ENCODE results near the gene PRDM8. TPM values are rescaled to one million over a fixed set of nuclear protein-coding genes. Genes with fewer than 3 reads are reported as not detected.
A peak's percentile ranks its signal among the peaks of the same experiment; 100 is the strongest.

The PRDM8 gene
- total and polyA plus RNA-seq, 2 experiments from 2014 or later = 1.7 to 4.4 TPM

DNA sequence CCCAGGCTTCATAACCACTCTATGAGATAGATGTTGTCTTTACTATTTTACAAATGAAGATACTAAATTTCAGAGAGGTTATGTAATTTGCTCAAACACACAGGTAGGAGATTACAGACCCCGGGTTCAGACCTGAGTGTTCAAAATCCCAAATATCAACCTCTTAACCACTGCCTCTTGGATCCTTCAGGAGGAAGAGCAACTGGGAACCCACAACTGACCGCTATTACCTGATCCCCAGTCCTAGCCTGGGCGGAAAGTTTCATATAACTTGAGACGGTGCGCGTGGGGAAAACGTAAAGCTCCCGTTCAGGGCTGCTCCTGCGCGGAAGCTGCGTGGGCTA is 8.9 kb upstream of the PRDM8 start:
- Histone ChIP-seq H3K4me1 (ENCODE audit: insufficient read depth) (peaks cover 10% of the 10 kb centered on the region), H3K27me3 (replicated peaks; ENCODE audit: insufficient read depth) (no peaks in the 10 kb centered on the region), H3K79me2 (ENCODE audit: insufficient read depth) (peaks cover 30% of the 10 kb centered on the region), H3F3A (ENCODE audit: insufficient read depth) (peaks cover 4% of the 10 kb centered on the region; the same call in 1 of the 2 replicates), H3K4me3 (no peak overlapping the region), H3K4me2 (ENCODE audit: unreplicated experiment) (no peak overlapping the region), H3K36me3 (ENCODE audit: low read depth) (no peaks in the 10 kb centered on the region), H3K9me2 (ENCODE audit: insufficient read depth) (no peaks in the 10 kb centered on the region), H3K27ac (no peak overlapping the region), H3K9me3 (ENCODE audit: low read depth) (no peaks in the 10 kb centered on the region), H3K9ac (no peak overlapping the region), H2AFZ (no peak overlapping the region), H4K20me1 (ENCODE audit: insufficient read depth) (no peaks in the 10 kb centered on the region)
- in situ Hi-C loops (cut with MboI) = no loop called here
- WGBS, 2 experiments (ENCODE audit: low coverage in 1 of 2, low lambda C conversion rate in 2 of 2, missing lambda C conversion rate in 2 of 2) = 97 to 98% methylated on average over 11 of the region's 11 CpGs
- no peak for DNase-seq
- no peak for TF ChIP-seq EZH2 (IDR thresholded peaks at IDR 0.05; ENCODE audit: insufficient read depth, poor library complexity, severe bottlenecking)
- no peak for TF ChIP-seq EZH2phosphoT487 (IDR thresholded peaks at IDR 0.05; ENCODE audit: insufficient read depth, low read depth)

DNA sequence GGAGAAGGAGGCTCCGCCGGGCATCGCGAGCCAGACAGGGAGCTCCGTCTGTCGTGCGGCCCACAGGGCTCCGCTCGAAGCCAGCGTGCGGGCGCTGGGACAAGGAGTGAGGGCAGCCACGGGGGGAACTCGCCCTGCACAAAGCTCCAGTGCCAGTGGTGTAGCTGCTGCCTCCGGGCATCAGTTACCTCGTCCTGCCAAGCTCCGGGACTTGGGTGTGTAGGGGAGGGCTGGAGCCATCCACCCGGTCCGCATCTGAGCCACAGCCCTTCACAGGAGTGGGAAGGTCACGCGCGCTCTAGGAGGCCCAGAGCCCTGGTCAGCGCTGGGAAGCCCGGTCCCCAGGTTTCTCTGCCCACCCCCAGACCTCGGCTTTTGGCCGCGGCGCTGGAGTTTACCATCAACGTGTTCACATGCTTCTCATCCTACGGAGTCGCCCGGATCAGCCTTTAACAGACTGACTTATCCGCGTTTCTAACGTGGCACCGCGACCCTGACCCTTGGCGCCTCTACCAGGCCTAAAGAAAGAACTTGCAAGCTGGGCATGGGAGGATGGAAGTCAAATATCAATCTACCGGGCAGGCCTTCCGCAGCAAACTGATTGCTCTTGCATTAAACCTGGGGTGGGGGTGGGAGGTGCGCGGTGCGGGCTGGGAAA is 8.4 kb upstream of the PRDM8 start:
- Histone ChIP-seq H4K20me1 (ENCODE audit: insufficient read depth) (no peaks in the 10 kb centered on the region), H2AFZ (no peak overlapping the region), H3K9me3 (ENCODE audit: low read depth) (no peaks in the 10 kb centered on the region), H3K4me2 (ENCODE audit: unreplicated experiment) (no peak overlapping the region), H3K4me1 (ENCODE audit: insufficient read depth) (peaks cover 12% of the 10 kb centered on the region), H3K79me2 (ENCODE audit: insufficient read depth) (peaks cover 30% of the 10 kb centered on the region), H3K9ac (no peak overlapping the region), H3K9me2 (ENCODE audit: insufficient read depth) (no peaks in the 10 kb centered on the region), H3K36me3 (ENCODE audit: low read depth) (no peaks in the 10 kb centered on the region), H3K27me3 (replicated peaks; ENCODE audit: insufficient read depth) (no peaks in the 10 kb centered on the region), H3K27ac (no peak overlapping the region), H3F3A (ENCODE audit: insufficient read depth) (peaks cover 4% of the 10 kb centered on the region; the same call in 1 of the 2 replicates), H3K4me3 (no peak overlapping the region)
- in situ Hi-C loops (cut with MboI) = no loop called here
- TF ChIP-seq EZH2phosphoT487 (IDR thresholded peaks at IDR 0.05; ENCODE audit: insufficient read depth, low read depth) = no peak
- TF ChIP-seq EZH2 (IDR thresholded peaks at IDR 0.05; ENCODE audit: insufficient read depth, poor library complexity, severe bottlenecking) = no peak
- 93 to 95% methylated on average over 34 to 38 of the region's 43 CpGs for WGBS, 2 experiments (ENCODE audit: low coverage in 1 of 2, low lambda C conversion rate in 2 of 2, missing lambda C conversion rate in 2 of 2)
- no peak for DNase-seq

- no peak for DNase-seq
- H2AFZ ChIP-seq = no peak overlapping the region
- H3K9me2 ChIP-seq (ENCODE audit: insufficient read depth) = no peaks in the 10 kb centered on the region
- H4K20me1 ChIP-seq (ENCODE audit: insufficient read depth) = no peaks in the 10 kb centered on the region
- no peak overlapping the region for H3K27ac ChIP-seq
- H3K27me3 ChIP-seq (replicated peaks; ENCODE audit: insufficient read depth) = no peaks in the 10 kb centered on the region
- no peak overlapping the region for H3K4me2 ChIP-seq (ENCODE audit: unreplicated experiment)
- 53 to 59% methylated on average over 3 of the region's 3 CpGs for WGBS, 2 experiments (ENCODE audit: low coverage in 1 of 2, low lambda C conversion rate in 2 of 2, missing lambda C conversion rate in 2 of 2)
- H3K36me3 ChIP-seq (ENCODE audit: low read depth) = no peaks in the 10 kb centered on the region
- H3K4me3 ChIP-seq = no peak overlapping the region
- peaks cover 4% of the 10 kb centered on the region; the same call in 1 of the 2 replicates for H3F3A ChIP-seq (ENCODE audit: insufficient read depth)
- in situ Hi-C loops (cut with MboI) = no loop called here
- peaks cover 30% of the 10 kb centered on the region for H3K79me2 ChIP-seq (ENCODE audit: insufficient read depth)
- H3K4me1 ChIP-seq (ENCODE audit: insufficient read depth) = peaks cover 12% of the 10 kb centered on the region
- no peaks in the 10 kb centered on the region for H3K9me3 ChIP-seq (ENCODE audit: low read depth)
- no peak overlapping the region for H3K9ac ChIP-seq
- TF ChIP-seq EZH2phosphoT487 (IDR thresholded peaks at IDR 0.05; ENCODE audit: insufficient read depth, low read depth) (no peak), EZH2 (IDR thresholded peaks at IDR 0.05; ENCODE audit: insufficient read depth, poor library complexity, severe bottlenecking) (no peak)
These were observed 7.7 kb upstream of the PRDM8 start for GRCh38 chr4:80189581-80189955.

- Histone ChIP-seq H3K4me2 (ENCODE audit: unreplicated experiment) (no peak overlapping the region), H3K27me3 (replicated peaks; ENCODE audit: insufficient read depth) (no peaks in the 10 kb centered on the region), H3K9me3 (ENCODE audit: low read depth) (no peaks in the 10 kb centered on the region), H2AFZ (no peak overlapping the region), H3K79me2 (ENCODE audit: insufficient read depth) (peaks cover 30% of the 10 kb centered on the region), H4K20me1 (ENCODE audit: insufficient read depth) (no peaks in the 10 kb centered on the region), H3K27ac (no peak overlapping the region), H3K4me1 (ENCODE audit: insufficient read depth) (peaks cover 12% of the 10 kb centered on the region), H3K4me3 (no peak overlapping the region), H3K9me2 (ENCODE audit: insufficient read depth) (no peaks in the 10 kb centered on the region), H3F3A (ENCODE audit: insufficient read depth) (peaks cover 4% of the 10 kb centered on the region; the same call in 1 of the 2 replicates), H3K36me3 (ENCODE audit: low read depth) (no peaks in the 10 kb centered on the region), H3K9ac (no peak overlapping the region)
- TF ChIP-seq EZH2 (IDR thresholded peaks at IDR 0.05; ENCODE audit: insufficient read depth, poor library complexity, severe bottlenecking) (no peak), EZH2phosphoT487 (IDR thresholded peaks at IDR 0.05; ENCODE audit: insufficient read depth, low read depth) (no peak)
- in situ Hi-C loops (cut with MboI) = no loop called here
- DNase-seq = peak; percentile 25
- 63 to 69% methylated on average over 36 of the region's 36 CpGs for WGBS, 2 experiments (ENCODE audit: low coverage in 1 of 2, low lambda C conversion rate in 2 of 2, missing lambda C conversion rate in 2 of 2)
These were observed 7.2 kb upstream of the PRDM8 start for GRCh38 chr4:80189956-80190677.

All from GM23248 (cell line).